Forelimb muscle (tissue), 1 donor: ENCODE measurements around the gene DEAF1. TPM values are rescaled to one million over a fixed set of nuclear protein-coding genes. Genes with fewer than 3 reads are reported as not detected.
A peak's percentile ranks its signal among the peaks of the same experiment; 100 is the strongest.
"Not testable (repeated sequence)": the region's sequence is repeated elsewhere in the genome, so short reads cannot be mapped to it uniquely, and the experiment has no call there.

Experiments
- DNase-seq: peaks from one replicate; pipeline ENCODE4 v3.0.0-alpha.2; 2013; ENCODE audit warnings: low read depth
- polyA plus RNA-seq: library from polyadenylated mRNA; unstranded; fragments of 120-200 nt; gene quantifications from one replicate; pipeline ENCODE4 v1.2.1, GENCODE V29; 2013; ENCODE audit not compliant: insufficient read length

Gene DEAF1
- polyA plus RNA-seq, 1 donor, result 28.7 TPM

DNA sequence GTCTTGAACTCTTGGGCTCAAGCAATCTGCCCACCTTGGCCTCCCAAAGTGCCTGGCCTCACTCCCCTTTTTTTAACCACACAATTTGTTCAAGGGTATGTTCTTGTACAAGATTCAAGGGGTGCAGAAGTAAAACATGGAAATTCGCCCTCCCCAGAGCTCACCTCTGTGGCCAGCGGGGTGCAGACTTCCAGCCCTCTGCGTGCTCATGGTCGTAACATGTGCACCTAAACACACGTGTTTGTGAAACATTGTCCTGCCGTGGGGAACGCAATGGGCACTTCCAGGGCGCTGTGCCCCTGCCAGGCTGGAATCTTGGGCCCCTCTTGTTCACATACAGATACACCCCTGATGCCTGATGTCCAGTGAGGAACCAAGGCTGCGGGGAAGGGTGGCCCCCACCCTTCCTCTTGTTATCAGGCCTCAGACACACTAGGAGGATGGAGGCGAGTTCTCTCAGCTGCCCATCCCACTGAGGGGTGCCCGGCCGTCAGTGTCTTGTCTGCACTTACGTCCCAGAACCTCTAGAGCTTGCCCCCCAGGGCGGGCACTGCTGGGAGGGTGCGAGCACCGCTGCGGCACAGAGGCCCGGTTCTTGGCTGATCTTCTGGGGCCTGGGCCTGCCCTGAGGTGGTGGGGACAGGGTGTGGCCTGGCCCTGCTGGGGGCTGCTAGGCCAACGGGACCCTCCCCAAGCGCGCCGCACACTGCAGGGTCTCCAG lies 6.9 kb upstream of the DEAF1 start:
- no peak for DNase-seq

GRCh38 chr11:699753-700152 lies 4.7 kb upstream of the DEAF1 start:
- no peak for DNase-seq

DNA sequence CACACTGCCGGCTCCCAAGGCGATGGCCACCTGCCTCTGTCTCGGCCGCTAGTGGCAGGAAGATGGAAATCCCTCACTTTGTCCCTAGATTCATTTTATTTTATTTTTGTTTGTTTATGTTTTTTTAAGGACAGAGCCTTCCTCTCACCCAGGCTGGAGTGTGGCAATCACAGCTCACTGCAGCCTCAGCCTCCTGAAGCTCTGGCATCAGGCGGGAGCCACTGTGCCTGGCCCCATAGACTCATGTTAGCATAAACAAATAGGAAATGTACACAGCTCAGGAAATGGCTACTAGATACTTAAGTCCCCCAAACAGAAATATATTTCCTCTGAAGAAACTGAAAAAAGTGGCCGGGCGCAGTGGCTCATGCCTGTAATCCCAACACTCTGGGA lies 4.1 kb upstream of the DEAF1 start:
- DNase-seq, result no peak

DNA sequence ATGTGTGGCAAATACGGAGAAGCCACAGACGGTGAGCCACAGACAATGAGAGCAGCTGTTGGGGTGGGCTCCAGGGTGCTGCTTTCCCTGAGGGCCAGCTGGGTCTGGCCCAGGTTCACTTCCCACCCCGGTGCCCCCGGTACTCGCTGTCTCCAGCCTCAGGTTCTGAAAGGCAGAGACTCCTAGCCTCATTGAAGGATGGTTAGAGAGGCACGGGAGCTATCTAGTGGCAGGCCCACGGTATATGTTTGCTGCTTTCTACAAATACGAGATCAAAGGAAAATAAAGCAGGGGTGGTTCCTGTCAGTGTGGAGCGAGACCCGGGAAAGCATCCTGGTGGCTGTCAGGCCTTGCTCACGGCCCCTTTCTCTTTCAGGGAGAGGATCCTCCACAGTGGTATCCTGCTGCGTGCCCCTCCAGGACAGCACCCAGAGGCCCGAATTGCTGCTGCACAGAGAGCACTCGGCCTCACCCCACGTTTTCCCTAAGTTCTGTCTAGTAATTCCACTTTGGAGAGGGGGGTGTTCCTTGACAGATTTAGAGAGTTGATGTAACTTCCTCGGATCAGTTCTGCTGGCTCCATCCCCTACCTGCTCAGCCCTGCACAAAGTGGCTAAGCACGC lies 3.6 kb upstream of the DEAF1 start:
- no peak for DNase-seq

DNA sequence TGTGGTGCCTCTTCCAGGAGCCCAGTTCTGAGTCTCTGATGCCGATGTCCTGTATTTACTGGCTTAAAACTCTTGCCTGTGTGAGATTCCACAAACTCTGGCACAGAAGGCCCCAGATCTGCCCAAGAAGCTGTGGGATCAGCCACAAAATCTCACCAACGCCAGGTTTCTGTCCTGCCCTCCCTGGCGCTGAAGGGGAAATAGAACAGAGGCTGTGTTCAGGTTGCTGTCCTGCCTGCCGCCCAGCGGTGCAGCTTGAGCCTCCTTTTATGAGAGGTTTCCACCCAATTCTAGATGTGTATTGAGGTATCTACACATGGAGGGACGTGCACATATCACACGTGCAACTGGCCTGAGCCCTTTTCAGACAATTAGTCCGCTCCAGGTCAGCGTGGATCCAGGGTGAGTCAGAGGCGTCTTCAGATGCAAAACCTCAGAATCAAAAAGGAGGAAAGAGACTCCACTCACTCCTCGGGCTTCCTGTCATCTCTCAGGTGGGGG lies 2.8 kb upstream of the DEAF1 start:
- DNase-seq, result no peak

- no peak for DNase-seq
These were observed 2.0 kb upstream of the DEAF1 start for GRCh38 chr11:696955-697491.

GRCh38 chr11:695538-696248 lies 671 bp upstream of the DEAF1 start, which contains the start of gene TMEM80:
TMEM80 (plus strand) TSS chr11:695816; CDS start chr11:695828, 12 bp downstream.
- DNase-seq, result peak; percentile 93

GRCh38 chr11:695288-695537 lies 191 bp upstream of the DEAF1 start:
- no peak for DNase-seq

GRCh38 chr11:693887-694562 lies 997 bp downstream of the DEAF1 start:
- DNase-seq, result no peak

DNA sequence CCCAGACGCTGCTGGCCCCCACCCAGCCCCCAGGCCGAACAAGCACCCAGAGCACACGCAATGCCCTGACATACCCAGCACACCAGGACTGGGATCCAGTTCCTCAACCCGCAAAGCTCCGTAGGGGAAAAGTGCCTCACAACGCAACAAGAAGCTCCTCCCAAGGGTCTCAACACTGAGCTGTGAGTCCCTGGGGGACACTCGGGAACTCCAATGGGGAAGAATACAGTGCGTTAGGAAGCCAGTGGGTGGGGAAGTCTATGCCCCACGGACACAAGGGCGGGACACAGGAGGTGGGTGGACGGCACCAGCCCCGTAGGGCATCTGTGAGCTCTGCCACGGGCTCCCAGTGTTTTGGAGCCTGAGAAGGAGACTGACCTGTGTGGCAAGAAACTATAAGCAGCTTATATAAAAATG lies 1.6 kb downstream of the DEAF1 start:
- DNase-seq, result no peak

- no peak for DNase-seq
These were observed 2.1 kb downstream of the DEAF1 start for GRCh38 chr11:692824-693414.

- no peak for DNase-seq
These were observed 3.1 kb downstream of the DEAF1 start for GRCh38 chr11:691710-692590.

DNA sequence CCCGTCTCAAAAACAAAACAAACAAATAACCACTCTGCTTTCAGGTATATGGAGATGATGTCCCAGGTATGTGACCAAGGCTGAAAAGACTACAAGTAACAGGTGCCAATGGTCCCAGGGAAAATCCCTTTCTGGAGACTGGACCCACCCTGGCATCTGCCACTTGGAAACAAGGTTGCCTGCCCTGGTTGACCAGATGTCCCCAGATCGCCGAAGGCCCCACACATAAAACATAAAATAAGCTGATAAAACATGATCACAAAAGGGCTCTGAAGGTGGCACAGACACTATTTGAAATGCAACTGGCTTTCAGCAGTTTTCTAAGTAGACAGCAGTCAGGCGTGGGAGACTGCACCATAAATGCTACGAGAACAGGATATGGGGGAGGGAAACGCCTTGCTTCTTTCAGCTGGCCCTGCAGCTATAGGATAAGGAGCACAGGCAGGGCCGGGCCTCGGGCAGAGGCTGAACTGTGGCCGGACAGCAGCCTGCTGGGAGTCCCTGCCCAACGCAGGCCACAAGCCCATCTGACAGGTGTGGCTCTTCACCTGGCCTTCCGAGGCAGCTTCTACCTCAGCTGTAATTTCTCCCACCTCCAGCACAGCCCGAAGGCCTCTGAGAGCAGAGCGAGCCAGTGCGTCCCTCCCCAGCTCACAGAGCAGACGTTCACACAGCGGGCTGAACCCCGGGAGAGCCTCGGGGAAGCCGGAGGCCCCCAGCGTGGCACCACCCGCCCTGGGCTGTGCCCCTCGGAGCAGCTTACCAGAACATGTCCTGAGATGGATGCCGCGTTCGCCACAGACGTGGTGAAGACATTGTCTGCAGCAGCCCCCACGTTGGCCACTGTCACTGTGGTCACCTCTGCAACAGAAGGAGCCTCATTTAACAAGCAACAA lies 4.0 kb downstream of the DEAF1 start:
- DNase-seq, result no peak

DNA sequence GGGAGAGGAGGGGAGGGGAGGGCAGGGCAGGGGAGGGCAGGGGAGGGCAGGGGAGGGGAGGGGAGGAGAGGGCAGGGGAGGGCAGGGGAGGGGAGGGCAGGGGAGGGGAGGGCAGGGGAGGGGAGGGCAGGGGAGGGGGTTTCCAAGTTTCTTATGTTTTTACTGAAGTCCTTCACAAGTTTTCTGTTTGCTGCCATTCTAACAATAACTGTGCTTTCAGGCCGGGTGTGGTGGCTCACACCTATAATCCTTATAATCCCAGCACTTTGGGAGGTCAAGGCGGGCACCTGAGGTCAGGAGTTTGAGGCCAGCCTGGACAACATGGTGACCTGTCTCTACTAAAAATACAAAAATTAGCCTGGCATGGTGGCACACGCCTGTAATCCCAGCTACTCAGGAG lies 4.8 kb downstream of the DEAF1 start:
- DNase-seq, result not testable (repeated sequence)

- DNase-seq, result no peak
These were observed 5.4 kb downstream of the DEAF1 start for GRCh38 chr11:689625-690024.

GRCh38 chr11:688681-689080 lies 6.3 kb downstream of the DEAF1 start:
- DNase-seq, result no peak

DNA sequence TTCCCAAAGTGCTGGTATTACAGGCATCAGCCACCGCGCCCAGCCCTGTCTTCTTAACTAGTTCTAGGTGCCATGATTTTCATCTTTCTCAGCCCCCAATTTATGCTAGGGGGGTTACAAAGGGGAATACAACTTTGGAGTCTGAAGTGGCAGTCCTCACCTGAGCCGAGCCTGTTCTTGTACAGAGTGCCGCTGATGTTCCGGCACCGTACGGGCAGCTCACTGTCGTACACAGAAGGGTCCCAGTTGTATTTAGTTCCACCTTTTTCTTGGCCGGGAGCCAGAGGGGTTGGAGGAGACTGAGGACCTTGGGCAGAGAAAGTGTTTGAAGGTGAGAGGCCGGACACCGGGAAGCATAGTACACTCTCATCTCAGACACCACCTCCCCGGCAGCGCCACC lies 7.3 kb downstream of the DEAF1 start:
- no peak for DNase-seq

- no peak for DNase-seq
These were observed 8.4 kb downstream of the DEAF1 start for GRCh38 chr11:686451-687243.

GRCh38 chr11:680970-681369 lies 14.1 kb downstream of the DEAF1 start:
- DNase-seq, result no peak
